Vagina (tissue), 2 donors: ENCODE data around the gene MB.

Experiments used
- POLR2A ChIP-seq, 2 donors: fragments of 450-650 bp; IDR thresholded peaks; one replicate each; pipeline ENCODE4 v1.6.1; 2017; ENCODE audit warnings: antibody characterized with exemption in 2 of 2, mild to moderate bottlenecking in 2 of 2, moderate library complexity in 2 of 2
- TF ChIP-seq, protein P1 (sequence below), 3 experiments: fragments of 450-650 bp in 2 of 3; fragments of 200-600 bp in 1 of 3; sonication (generic) in 1 of 3; IDR thresholded peaks; one replicate each; pipeline ENCODE4 v1.5.1; 2017 to 2019; ENCODE audit warnings: antibody characterized with exemption in 3 of 3, mild to moderate bottlenecking in 2 of 3, moderate library complexity in 2 of 3

DNA sequence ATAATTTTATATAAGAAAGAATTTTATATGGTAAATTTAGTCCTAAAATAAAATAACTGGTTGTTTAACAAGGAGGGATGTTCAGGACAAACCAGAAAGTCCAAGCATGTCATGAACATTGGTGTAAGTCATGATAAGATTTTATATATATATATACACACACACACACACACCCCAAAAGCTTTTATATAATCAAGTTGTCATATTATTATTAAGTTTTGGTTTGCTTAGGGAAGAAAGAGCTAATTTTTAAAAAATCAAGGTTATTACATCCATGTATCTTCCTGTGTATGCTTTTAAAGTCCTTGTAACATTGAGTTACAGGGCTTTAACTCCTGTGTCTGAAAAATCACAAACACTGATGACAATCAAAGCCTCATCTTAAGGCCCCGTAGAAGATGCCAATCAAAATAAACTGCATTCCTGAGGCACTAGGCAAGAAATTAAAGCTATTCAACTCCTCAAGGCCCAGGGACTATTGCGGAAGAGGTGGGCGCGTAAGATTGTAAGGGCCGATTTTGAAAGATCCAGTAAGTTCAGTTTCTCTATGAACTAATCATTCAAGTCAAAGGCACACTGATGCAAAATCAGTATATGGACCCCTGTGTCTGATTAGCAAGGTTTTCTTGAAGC lies 47.9 kb upstream of the MB start:
- TF ChIP-seq, protein P1, sequence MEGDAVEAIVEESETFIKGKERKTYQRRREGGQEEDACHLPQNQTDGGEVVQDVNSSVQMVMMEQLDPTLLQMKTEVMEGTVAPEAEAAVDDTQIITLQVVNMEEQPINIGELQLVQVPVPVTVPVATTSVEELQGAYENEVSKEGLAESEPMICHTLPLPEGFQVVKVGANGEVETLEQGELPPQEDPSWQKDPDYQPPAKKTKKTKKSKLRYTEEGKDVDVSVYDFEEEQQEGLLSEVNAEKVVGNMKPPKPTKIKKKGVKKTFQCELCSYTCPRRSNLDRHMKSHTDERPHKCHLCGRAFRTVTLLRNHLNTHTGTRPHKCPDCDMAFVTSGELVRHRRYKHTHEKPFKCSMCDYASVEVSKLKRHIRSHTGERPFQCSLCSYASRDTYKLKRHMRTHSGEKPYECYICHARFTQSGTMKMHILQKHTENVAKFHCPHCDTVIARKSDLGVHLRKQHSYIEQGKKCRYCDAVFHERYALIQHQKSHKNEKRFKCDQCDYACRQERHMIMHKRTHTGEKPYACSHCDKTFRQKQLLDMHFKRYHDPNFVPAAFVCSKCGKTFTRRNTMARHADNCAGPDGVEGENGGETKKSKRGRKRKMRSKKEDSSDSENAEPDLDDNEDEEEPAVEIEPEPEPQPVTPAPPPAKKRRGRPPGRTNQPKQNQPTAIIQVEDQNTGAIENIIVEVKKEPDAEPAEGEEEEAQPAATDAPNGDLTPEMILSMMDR (IDR thresholded peaks at IDR 0.05) = no peak
- no peak for TF ChIP-seq POLR2A (IDR thresholded peaks at IDR 0.05)
